Suppressor macrophage treated with lipopolysaccharide for 4 hours (primary cell): ENCODE results near the gene FAHD2A.
A peak's percentile ranks its signal among the peaks of the same experiment; 100 is the strongest.
"Not testable (repeated sequence)": the region's sequence is repeated elsewhere in the genome, so short reads cannot be mapped to it uniquely, and the experiment has no call there.

Source experiments
- DNase-seq: peaks from one replicate; pipeline ENCODE4 v3.0.0-alpha.2; 2020

Gene FAHD2A

DNA sequence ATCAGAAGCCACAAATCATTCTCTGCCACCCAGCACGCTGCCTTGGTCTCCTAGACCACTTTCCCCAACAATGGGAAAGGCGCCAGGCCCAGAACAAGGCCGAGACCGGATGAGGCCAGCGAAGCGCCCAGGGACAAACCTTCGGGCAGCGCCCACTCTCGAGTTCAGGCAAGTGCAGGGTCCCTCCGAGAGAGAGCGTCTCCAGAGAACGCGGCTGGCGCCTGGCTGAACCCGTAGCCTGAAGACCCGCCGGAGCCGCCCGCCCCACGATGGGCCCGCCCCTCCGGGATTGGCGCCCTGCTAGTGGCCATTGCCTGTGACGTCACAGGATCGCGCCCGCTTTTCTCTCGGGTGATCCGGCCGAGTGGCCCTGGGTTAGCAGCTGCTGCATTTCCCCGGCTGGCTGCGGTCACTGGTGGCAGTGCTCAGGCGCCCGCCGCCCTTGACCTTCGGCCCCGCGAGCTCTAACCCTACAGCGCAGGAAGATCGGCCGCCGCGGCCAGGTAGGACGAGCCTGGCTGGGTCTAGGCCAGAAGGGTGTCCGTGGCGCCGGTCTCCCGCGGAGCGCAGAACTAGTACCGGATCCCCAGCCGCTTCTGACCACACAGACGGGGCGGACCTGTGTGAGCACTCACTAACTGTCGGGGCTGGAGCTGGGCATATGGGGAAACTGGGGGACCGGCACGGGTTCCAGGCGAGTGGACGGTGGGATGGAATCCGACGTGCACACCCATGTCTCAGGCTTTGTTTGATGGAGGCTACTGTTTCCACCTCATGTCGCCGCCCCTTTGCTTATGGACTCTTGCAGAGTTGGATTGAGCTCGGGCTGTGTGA is at the start of gene FAHD2A:
FAHD2A (plus strand) TSS at position 339 of the 834 bp plus-strand sequence. CDS start 2,851 bp downstream, outside the sequence.
- peak; percentile 96 for DNase-seq

- no peak for DNase-seq
Observed at GRCh38 chr2:95353055-95353575, 49.4 kb upstream of the FAHD2A start.

GRCh38 chr2:95353613-95354468 is 48.7 kb upstream of the FAHD2A start:
- no peak for DNase-seq

- no peak for DNase-seq
Observed at GRCh38 chr2:95354469-95354901, 48.0 kb upstream of the FAHD2A start.

DNA sequence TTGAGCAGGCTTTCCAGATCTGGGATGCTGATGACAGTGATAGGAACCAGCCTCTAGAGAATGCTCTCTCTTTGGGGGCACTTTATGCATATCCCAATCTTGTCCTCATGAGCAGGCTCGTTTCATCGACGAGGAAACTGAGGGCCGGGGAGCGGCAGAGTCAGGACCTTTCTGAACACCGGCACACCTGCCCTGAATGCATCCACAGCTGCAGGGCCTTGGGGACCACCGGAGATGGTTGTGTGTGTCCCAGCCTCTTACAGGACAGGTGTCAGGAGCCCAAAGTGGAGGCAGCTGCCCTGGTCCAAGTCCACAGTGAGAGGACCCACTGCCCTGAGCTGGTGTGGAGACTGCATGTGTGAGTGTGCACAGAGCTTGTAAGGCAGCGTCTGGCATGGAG is 47.6 kb upstream of the FAHD2A start:
- no peak for DNase-seq

- DNase-seq, result not testable (repeated sequence)
Observed at GRCh38 chr2:95355486-95355885, 47.0 kb upstream of the FAHD2A start.

GRCh38 chr2:95356821-95357700 is 45.4 kb upstream of the FAHD2A start:
- no peak for DNase-seq

DNA sequence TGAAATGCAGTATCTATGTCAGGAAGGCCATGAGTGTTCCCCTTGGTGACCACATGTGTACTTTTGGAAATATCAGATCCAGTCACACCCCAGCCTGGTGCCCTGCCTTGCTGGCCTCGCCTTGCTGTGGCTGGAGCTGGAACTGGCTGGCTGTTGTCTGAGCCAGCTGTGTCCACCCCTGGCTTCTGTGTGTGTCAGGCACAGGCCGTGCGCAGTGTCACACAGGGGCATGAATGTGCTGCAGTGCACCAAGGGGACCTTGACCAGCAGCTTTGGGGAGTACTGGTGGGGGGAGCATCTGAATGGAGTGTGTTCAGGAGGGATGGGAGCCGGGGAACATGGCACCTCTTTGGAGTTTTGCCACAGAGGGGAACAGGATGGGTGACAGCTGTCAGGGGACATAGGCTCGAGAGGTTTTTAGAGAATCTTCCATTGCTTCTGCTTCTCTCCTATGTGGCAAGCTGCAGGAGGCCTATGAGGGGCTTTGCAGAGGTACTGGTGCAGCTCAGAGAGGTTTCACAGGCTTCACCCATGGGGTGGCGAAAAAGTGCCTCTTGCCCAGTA is 44.7 kb upstream of the FAHD2A start:
- DNase-seq, result no peak

GRCh38 chr2:95359031-95359430 is 43.5 kb upstream of the FAHD2A start:
- DNase-seq, result no peak

DNA sequence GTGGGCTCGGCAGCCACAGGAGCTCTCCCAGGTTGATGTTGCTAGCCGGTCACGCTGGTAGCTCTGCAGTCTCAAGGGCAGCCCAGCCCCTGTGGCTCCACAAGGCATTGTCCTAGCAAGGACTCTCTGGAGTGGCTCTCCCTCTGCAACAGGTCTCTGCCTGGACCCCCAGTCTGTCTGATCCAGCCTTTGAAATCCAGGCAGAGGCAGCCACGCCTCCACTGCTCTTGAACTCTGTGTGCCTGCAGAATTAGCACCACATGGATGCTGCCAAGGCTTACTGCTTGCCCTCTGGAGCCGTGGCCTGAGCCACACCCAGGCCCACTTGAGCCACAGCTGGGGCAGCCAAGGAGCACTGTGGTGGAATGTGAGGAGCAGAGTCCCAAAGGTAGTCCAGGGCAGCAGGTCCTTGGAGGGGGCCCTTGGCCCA is 43.0 kb upstream of the FAHD2A start:
- DNase-seq, result no peak

GRCh38 chr2:95361216-95361980 is 41.1 kb upstream of the FAHD2A start:
- DNase-seq, result no peak

- DNase-seq, result no peak
Observed at GRCh38 chr2:95362486-95362885, 40.0 kb upstream of the FAHD2A start.

DNA sequence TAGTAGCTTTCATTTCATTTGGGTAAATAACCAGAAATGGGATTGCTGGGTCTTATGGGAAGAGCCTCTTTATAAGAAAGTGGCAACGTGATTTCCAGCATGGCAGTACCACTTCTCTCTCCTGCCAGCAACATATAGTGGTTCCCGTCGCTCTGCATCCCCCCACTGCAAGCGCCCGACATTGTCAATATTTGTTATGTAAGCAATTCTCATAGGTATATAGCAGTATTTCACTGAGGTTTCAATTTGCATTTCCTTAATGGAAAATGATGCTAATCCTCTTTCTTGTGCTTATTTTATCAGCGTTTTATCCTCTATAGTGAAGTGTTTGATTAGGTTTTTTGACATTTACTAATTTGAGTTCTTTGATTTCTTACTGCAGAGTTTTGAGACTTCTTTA is 36.0 kb upstream of the FAHD2A start:
- no peak for DNase-seq

GRCh38 chr2:95372216-95372829 is 30.2 kb upstream of the FAHD2A start:
- no peak for DNase-seq

GRCh38 chr2:95372845-95373244 is 29.7 kb upstream of the FAHD2A start:
- DNase-seq, result no peak

DNA sequence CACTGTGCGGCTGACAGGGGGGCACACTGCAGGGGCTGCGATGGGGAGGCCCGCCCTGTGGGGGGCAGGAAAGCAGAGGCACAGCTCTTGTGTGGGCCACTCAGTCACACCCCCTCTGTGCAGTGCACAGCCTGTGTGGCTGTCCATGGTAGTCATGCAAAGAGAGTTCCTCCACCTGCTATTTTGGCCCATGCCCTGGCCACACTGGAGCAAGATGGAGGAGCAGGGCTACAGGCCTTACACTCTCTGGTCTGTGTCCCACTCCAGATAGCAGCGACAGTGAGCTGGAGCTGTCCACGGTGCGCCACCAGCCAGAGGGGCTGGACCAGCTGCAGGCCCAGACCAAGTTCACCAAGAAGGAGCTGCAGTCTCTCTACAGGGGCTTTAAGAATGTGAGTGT is 28.5 kb upstream of the FAHD2A start:
- no peak for DNase-seq

- DNase-seq, result no peak
Observed at GRCh38 chr2:95374451-95374920, 28.0 kb upstream of the FAHD2A start.

DNA sequence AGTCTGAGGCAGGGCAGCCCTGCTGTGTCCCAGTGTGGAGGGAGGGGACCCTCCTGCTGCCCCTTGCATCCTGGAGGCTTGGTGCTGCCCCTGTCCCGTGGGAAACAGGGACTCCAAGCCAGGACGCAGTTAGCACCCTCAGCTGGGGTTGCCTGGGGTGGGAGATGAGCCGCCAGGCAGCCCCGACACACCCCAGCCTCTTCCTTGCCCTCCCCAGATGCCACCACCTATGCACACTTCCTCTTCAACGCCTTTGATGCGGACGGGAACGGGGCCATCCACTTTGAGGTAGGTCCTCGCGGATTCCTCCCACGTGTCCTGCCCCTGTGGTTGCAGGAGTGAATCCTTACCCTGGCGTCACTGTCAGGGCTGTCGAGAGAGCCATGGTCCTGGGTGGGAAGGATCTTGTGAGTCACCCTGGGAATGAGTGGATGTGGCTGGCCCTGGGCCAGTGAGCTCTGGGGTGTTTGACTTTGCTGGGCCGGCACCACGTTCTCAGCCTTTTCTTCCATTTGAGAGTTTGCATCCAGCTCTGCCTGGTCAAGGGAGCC is 27.5 kb upstream of the FAHD2A start:
- DNase-seq, result no peak

GRCh38 chr2:95375532-95376150 is 26.9 kb upstream of the FAHD2A start:
- no peak for DNase-seq
